ENCODE measurements around the gene DHDH.

- TF ChIP-seq EZH2phosphoT487 (IDR thresholded peaks at IDR 0.05; ENCODE audit: borderline replicate concordance, low read length) (no peak), CTCF (IDR thresholded peaks at IDR 0.05; ENCODE audit: low read depth, low read length, poor library complexity, severe bottlenecking) (no peak)
Observed at GRCh38 chr19:48935864-48936263, 2.4 kb downstream of the DHDH start.

Measured in DOHH2 (cell line).